GM03348 (cell line): ENCODE results near the gene NHLH1.
A peak's percentile ranks its signal among the peaks of the same experiment; 100 is the strongest.

ENCODE experiments used
- DNase-seq: peaks from one replicate; pipeline ENCODE4 v3.0.0; 2012; ENCODE audit warnings: low spot score

NHLH1 gene

GRCh38 chr1:160366731-160367515, at the start of gene NHLH1:
NHLH1 (plus strand) TSS chr1:160367071; CDS start chr1:160370732, 3,661 bp downstream.
- no peak for DNase-seq

- DNase-seq = no peak
These were observed 44.0 kb upstream of the NHLH1 start for GRCh38 chr1:160322831-160323230.

DNA sequence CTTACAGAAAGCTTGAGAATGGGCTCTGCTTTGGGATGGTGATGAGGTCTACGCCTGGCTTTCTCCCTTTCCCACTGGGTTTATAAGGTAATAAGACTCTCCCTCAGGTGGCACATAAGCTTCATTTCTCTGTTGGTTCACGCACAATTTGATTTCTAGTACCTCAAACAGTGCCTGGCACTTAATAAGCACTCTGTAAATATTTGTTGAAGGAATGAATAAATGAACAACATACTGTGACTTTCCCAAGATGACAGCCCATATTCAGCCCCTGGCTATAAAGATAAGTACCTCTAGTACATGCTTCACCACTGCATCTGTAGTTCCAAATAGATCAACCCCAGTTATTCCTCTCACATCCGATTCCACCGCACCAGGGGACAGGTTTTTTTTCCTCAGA, 41.6 kb upstream of the NHLH1 start:
- DNase-seq = no peak

DNA sequence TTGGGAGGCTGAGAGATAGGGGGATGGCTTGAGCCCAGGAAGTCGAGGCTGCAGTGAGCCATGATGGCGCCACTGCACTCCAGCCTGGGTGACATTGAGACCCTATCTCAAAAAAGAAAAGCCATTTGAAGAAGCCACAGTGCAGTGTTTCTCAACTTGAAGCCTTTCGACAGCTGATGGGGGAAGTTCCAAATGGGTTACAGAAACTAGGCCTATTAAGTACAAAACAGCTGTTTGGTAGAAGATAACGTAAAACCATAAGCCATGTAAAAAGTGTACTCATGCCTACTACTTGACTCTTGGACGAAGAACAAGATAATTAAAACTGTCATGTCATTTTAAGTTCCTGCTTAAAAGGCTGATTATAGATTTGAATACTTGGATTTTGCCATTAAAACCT, 40.5 kb upstream of the NHLH1 start:
- no peak for DNase-seq

DNA sequence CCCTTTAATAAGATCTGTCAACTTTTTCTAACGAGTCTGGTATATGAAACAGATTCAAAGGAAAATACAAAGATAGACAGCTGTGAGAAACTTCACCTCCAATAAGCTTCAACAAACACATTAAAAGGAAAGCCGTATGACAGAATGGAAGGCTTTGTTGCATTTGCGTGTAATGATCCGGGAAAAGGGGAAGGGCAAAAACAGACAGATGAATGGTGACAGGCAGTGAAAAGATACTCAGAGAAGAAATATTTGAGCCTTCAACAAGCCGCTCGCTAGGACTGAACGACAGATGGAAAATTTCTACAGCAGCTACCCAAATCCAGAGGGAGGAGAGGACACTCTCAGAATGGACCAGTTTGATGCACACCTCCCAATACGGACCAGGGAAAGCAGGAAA, 38.7 kb upstream of the NHLH1 start:
- no peak for DNase-seq

DNA sequence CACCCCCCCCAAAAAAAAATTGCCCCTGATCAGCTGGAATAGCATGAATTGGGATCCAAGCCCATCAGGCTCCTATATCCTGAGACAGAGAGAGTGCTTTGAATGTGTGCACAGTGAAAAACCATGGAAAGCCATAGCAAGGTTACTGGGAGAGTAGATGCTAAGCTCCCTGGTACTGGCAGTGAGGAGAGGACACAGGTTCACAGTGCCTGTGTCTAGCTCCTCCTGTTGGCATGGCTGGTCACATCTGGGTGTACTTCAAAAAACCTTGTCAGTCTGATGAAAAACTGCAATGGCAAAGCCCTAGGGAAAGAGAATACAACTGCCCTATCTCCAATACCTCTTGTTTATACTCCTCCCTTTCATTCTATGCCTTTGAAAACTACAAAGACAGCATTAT, 36.8 kb upstream of the NHLH1 start:
- DNase-seq = no peak

DNA sequence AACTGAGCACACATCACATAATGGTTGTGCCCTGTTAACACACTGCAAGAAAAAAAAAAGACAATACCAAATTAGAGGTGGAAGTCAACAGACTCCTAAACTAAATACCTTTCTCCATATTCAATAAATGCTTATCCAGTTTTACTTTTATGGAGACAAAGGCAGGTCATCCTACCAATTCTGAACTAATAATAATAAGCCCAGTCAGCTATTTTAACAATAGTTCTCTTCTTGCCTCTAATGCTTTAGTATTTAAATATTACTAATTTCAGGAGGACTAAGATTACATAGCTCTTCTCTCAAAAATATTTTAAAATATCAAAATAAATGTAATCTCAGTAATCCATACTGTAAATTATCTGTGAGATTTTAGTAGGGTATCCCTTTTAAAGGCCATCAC, 34.4 kb upstream of the NHLH1 start:
- no peak for DNase-seq

- DNase-seq = no peak
These were observed 28.3 kb upstream of the NHLH1 start for GRCh38 chr1:160338580-160338979.

- no peak for DNase-seq
These were observed 26.7 kb upstream of the NHLH1 start for GRCh38 chr1:160340146-160340545.

DNA sequence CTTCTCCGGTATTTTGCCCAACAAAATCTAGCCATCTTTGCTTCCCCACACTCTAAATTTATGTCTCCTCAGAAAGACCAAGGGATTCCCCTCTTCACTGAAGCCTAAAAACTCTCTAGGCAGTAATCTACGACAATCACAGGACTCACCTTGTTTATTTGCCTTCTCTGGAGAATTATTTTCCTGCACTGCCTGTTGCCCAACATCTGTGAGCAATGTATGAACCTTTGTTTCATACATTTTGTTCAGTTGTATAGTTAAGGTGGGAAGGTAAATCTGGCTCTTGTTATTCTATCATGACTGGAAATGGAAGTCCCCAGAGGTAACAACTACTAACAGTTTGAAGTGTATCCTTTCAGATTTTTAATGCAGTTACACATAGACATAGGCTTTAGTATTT, 26.0 kb upstream of the NHLH1 start:
- DNase-seq = no peak

GRCh38 chr1:160342526-160342925, 24.3 kb upstream of the NHLH1 start:
- no peak for DNase-seq

DNA sequence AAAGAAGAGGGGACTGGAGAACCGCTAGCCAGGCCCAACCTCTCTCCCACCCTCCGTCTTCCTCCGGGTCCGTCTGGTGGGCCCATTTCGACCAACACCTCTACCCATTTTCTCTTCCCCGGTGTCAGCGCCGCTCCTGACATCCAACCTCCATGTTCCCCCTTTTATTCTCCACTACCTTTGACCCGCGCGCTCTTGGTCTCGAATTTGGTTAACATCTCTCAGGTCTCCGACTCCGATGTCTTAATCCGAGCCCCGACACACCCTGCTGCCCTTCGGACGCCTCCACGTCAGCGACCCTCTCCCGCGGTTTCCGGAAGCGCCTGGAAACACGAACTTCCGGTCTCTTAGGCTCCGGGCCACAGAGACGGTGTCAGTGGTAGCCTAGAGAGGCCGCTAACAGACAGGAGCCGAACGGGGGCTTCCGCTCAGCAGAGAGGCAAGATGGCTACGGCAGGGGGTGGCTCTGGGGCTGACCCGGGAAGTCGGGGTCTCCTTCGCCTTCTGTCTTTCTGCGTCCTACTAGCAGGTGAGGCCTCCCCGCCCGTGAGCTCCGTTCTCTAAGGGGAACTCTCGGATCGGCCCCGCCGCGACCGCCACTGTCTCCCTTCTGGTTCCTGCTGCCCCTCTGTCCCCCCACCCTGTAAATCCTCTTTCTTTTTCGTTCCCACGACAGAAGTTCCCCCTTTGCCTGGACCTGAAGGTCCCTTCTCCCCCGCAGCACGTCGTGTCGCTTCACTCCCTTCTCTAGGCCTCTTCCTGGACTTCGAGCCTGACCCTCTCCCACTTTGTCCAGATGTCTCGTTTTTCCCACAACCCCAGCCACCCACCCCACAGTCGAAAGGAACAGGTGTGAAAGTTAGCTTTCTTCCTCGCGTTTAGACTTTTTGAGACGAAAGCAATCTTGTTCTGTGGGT, 23.7 kb upstream of the NHLH1 start, which contains the start of the genes COPA and NCSTN:
TSS of gene COPA (minus strand) at position 298 of the 917 bp plus-strand sequence. CDS start at position 218, 80 bp downstream.
TSS of gene NCSTN (plus strand) at position 431 of the 917 bp plus-strand sequence. CDS start at position 445, 14 bp downstream.
- peak; percentile 95 for DNase-seq

- no peak for DNase-seq
These were observed 22.6 kb upstream of the NHLH1 start for GRCh38 chr1:160344241-160344640.

- no peak for DNase-seq
These were observed 21.9 kb upstream of the NHLH1 start for GRCh38 chr1:160344936-160345335.

DNA sequence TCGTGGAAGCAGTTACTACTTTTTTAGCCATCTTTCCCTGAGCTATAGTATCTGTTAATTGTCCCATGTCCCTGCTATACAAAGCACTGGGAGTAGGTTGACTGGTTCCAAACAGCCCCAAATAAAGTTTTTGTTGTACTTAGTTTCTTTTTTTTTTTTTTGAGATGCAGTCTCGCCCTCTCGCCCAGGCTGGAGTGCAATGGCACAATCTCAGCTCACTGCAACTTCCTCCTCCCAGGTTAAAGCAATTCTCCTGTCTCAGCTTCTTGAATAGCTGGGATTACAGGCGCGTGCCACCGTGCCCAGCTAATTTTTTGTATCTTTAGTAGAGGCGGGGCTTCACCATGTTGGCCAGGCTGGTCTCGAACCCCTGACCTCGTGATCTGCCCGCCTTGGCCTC, 20.4 kb upstream of the NHLH1 start:
- no peak for DNase-seq

DNA sequence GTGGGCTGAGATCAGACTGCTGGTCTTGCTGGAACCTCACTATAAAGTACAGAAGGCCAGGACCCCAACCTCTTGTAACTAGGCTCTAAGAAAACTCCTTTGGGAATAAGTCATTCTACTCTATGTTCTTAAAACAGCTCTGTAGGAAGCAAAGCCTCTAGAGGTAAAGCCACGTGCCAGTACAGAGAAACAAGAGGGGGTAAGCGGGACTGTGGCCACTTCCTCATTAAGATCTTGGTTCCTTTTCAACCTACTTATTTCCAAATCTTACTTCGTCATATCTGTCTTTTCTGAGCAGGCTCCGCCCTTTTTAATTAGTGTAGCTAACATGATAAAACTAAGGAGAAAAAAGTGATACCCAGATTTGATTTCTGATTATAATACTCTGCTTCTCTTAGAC, 19.9 kb upstream of the NHLH1 start:
- DNase-seq = no peak

- no peak for DNase-seq
These were observed 15.2 kb upstream of the NHLH1 start for GRCh38 chr1:160351629-160352028.

DNA sequence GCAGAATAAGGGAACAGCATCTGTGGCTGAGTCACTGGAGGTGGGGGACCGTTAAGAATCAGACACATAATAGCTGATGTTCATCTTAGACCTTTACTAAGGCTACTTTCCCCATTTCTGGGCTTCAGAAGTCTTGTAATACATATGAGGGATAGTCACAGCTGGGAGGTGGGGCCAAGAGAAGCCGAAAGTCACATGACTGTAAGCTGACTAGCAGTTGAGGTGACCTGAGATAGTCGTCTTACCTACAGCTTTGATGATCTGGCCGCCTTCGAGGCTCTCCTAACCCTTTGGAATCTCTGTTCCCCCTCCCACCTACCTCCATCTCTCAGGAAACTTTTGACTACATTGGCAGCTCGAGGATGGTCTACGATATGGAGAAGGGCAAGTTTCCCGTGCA, 14.3 kb upstream of the NHLH1 start:
- no peak for DNase-seq

GRCh38 chr1:160353223-160353622, 13.6 kb upstream of the NHLH1 start:
- peak; percentile 36 for DNase-seq

- DNase-seq = peak; percentile 48
These were observed 12.4 kb upstream of the NHLH1 start for GRCh38 chr1:160354388-160354985.

- no peak for DNase-seq
These were observed 9.4 kb upstream of the NHLH1 start for GRCh38 chr1:160357286-160358002.

- no peak for DNase-seq
These were observed 8.8 kb upstream of the NHLH1 start for GRCh38 chr1:160358073-160358472.
